ENCODE measurements around the gene SCLY. TPM values are rescaled to one million over a fixed set of nuclear protein-coding genes. Genes with fewer than 3 reads are reported as not detected.
A peak's percentile ranks its signal among the peaks of the same experiment; 100 is the strongest.

Gene SCLY
- polyA plus RNA-seq, 1 experiment = 11.2 TPM

- no peak for DNase-seq (ENCODE audit: low read depth, low spot score)
- H3K4me3 ChIP-seq (ENCODE audit: low read depth, low read length) = peak overlapping the region; percentile 79
- CTCF ChIA-PET = interaction anchor here (0.6 to 0.7 kb wide), 2 partner anchors 135 to 210 kb away, joined by 4 to 5 read pairs; no protein-coding TSS in a partner anchor
- TF ChIP-seq CTCF (IDR thresholded peaks at IDR 0.05; ENCODE audit: low read depth, low read length) = no peak
- no peaks in the 10 kb centered on the region; the same call in 1 of the 2 replicates for H3K9me3 ChIP-seq (ENCODE audit: control insufficient read depth, insufficient read depth, low read length)
- POLR2A ChIA-PET = no interaction called here
- H3K27ac ChIP-seq (ENCODE audit: low read depth, low read length) = peak overlapping the region; percentile 11
- H3K27me3 ChIP-seq (ENCODE audit: control insufficient read depth, insufficient read depth, low read length) = no peaks in the 10 kb centered on the region
Observed at GRCh38 chr2:238059505-238059904, 1.3 kb upstream of the SCLY start.

- DNase-seq (ENCODE audit: low read depth, low spot score) = no peak
- peak overlapping the region; percentile 70 for H3K27ac ChIP-seq (ENCODE audit: low read depth, low read length)
Observed at GRCh38 chr2:238060096-238060541, 682 bp upstream of the SCLY start.

GRCh38 chr2:238061315-238062202 lies 758 bp downstream of the SCLY start:
- no peak for DNase-seq (ENCODE audit: low read depth, low spot score)
- Histone ChIP-seq H3K27ac (ENCODE audit: low read depth, low read length) (peak overlapping the region; percentile 52), H3K9me3 (ENCODE audit: control insufficient read depth, insufficient read depth, low read length) (no peaks in the 10 kb centered on the region; the same call in 1 of the 2 replicates), H3K27me3 (ENCODE audit: control insufficient read depth, insufficient read depth, low read length) (no peaks in the 10 kb centered on the region), H3K4me3 (ENCODE audit: low read depth, low read length) (peak overlapping the region; percentile 85)
- no peak for TF ChIP-seq CTCF (IDR thresholded peaks at IDR 0.05; ENCODE audit: low read depth, low read length)
- POLR2A ChIA-PET = interaction anchor here (0.5 to 1.3 kb wide), 12 partner anchors 9 to 203 kb away, joined by 3 to 7 read pairs (median 4); partner anchors contain the start of gene ILKAP
- CTCF ChIA-PET = interaction anchor here (0.7 to 1.2 kb wide), 6 partner anchors 37 to 203 kb away, joined by 3 to 5 read pairs (median 3); no protein-coding TSS in a partner anchor

More at GRCh38 chr2:238060096-238060541, 682 bp upstream of the SCLY start:
- H3K4me3 ChIP-seq (ENCODE audit: low read depth, low read length) = peak overlapping the region; percentile 79
- TF ChIP-seq CTCF (IDR thresholded peaks at IDR 0.05; ENCODE audit: low read depth, low read length) = no peak
- POLR2A ChIA-PET = interaction anchor here (0.6 to 1.3 kb wide), 10 partner anchors 12 to 202 kb away, joined by 3 to 7 read pairs (median 4); no protein-coding TSS in a partner anchor
- CTCF ChIA-PET = interaction anchor here (0.9 to 1.0 kb wide), 2 partner anchors 36 to 203 kb away, joined by 3 read pairs; no protein-coding TSS in a partner anchor
- no peaks in the 10 kb centered on the region for H3K27me3 ChIP-seq (ENCODE audit: control insufficient read depth, insufficient read depth, low read length)
- no peaks in the 10 kb centered on the region; the same call in 1 of the 2 replicates for H3K9me3 ChIP-seq (ENCODE audit: control insufficient read depth, insufficient read depth, low read length)

GRCh38 chr2:238063414-238064189 lies 2.8 kb downstream of the SCLY start:
- DNase-seq (ENCODE audit: low read depth, low spot score) = no peak
- no peak for TF ChIP-seq CTCF (IDR thresholded peaks at IDR 0.05; ENCODE audit: low read depth, low read length)
- H3K4me3 ChIP-seq (ENCODE audit: low read depth, low read length) = no peak overlapping the region
- H3K27me3 ChIP-seq (ENCODE audit: control insufficient read depth, insufficient read depth, low read length) = no peaks in the 10 kb centered on the region
- ChIA-PET POLR2A (no interaction called here), CTCF (no interaction called here)
- no peak overlapping the region for H3K27ac ChIP-seq (ENCODE audit: low read depth, low read length)
- no peaks in the 10 kb centered on the region; the same call in 1 of the 2 replicates for H3K9me3 ChIP-seq (ENCODE audit: control insufficient read depth, insufficient read depth, low read length)
